Measurements from ENCODE around the gene CSRNP3. TPM values are rescaled to one million over a fixed set of nuclear protein-coding genes. Genes with fewer than 3 reads are reported as not detected.

The CSRNP3 gene
- total RNA-seq, 6 donors from 2014 or later, result 0.46 to 4.1 (median 1.5) TPM

DNA sequence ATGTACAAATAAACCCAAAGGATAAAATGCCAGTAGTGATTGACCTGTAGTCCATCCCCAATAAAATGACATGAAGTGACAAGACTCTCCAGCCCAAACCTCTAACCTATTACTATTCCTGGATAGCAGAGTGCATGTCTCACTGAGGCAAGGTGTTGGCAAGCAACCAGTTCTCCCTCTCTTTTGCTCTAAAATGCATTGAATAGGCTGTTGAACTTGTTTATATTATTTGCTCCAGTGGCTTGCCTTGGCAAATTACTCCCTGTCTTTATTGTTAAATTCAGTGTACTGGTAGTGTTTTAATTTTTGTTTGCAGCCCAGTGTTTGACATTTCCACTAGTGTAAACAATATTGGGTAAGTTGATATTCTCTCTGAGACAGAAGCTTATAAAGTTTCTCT lies 70.5 kb downstream of the CSRNP3 start:
- TF ChIP-seq POLR2A (IDR thresholded peaks at IDR 0.05), result no peak
- TF ChIP-seq, protein P1, sequence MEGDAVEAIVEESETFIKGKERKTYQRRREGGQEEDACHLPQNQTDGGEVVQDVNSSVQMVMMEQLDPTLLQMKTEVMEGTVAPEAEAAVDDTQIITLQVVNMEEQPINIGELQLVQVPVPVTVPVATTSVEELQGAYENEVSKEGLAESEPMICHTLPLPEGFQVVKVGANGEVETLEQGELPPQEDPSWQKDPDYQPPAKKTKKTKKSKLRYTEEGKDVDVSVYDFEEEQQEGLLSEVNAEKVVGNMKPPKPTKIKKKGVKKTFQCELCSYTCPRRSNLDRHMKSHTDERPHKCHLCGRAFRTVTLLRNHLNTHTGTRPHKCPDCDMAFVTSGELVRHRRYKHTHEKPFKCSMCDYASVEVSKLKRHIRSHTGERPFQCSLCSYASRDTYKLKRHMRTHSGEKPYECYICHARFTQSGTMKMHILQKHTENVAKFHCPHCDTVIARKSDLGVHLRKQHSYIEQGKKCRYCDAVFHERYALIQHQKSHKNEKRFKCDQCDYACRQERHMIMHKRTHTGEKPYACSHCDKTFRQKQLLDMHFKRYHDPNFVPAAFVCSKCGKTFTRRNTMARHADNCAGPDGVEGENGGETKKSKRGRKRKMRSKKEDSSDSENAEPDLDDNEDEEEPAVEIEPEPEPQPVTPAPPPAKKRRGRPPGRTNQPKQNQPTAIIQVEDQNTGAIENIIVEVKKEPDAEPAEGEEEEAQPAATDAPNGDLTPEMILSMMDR (IDR thresholded peaks at IDR 0.05), result no peak
- TF ChIP-seq EP300 (IDR thresholded peaks at IDR 0.05), result no peak
- no peak for TF ChIP-seq POLR2AphosphoS5 (IDR thresholded peaks at IDR 0.05)
- ATAC-seq (ENCODE audit: low FRiP score in 2 of 2), result no peak
- H3K9me3 ChIP-seq, result no peaks in the 10 kb centered on the region
- no peaks in the 10 kb centered on the region for H3K27me3 ChIP-seq
- no peak overlapping the region for H3K27ac ChIP-seq
- DNase-seq, result no peak
- no peak overlapping the region for H3K4me3 ChIP-seq
- H3K4me1 ChIP-seq, result no peaks in the 10 kb centered on the region
- no peaks in the 10 kb centered on the region for H3K36me3 ChIP-seq

DNA sequence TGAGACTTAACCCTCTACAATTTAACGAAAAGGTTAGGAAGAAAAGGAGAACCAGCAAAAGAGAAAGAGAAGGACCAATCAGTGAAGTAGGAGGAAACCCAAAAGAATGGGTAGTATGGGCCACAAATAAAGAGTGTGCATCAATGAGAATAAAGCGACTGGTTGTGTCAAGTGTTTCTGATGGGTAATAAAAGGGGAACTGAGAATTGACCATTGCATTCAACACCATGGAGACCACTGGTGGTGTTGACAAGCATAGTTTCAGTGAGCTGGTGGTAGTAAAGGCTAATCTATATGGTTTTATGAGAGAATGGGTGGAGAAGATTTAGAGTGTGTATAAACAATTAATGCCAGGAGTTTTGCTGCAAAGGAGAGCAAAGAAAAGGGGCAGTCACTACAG lies 75.4 kb downstream of the CSRNP3 start:
- WGBS, 2 donors, result 89 to 97% methylated on average over 2 of the region's 2 CpGs
- ATAC-seq (ENCODE audit: low FRiP score in 2 of 2), result no peak
- Histone ChIP-seq H3K27ac (no peak overlapping the region), H3K4me3 (no peak overlapping the region), H3K27me3 (no peaks in the 10 kb centered on the region), H3K4me1 (no peaks in the 10 kb centered on the region), H3K9me3 (no peaks in the 10 kb centered on the region), H3K36me3 (no peaks in the 10 kb centered on the region)
- TF ChIP-seq POLR2AphosphoS5 (IDR thresholded peaks at IDR 0.05), result no peak
- no peak for TF ChIP-seq POLR2A (IDR thresholded peaks at IDR 0.05)
- TF ChIP-seq, protein P1 (IDR thresholded peaks at IDR 0.05), result no peak
- TF ChIP-seq EP300 (IDR thresholded peaks at IDR 0.05), result no peak
- DNase-seq, result no peak

DNA sequence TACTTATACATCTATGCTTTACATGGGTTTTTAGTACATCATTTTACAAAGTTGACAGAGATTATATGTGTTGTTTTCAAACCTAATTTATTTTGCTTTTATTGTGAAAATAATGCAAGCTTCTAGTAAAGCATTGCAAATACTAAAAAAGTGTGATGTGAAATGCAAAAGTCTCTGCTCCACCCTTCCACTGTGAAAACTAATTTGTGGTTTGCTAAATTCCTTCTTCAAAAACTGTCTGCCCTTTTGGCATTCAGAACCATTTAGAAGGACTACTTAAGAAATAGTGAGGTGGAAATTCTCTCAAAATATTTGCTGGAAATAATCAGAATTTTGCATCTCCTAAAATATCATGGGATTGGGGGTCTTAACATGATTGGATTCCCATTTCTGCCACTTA lies 78.4 kb downstream of the CSRNP3 start:
- H3K4me1 ChIP-seq, result no peaks in the 10 kb centered on the region
- H3K36me3 ChIP-seq, result no peaks in the 10 kb centered on the region
- no peak overlapping the region for H3K4me3 ChIP-seq
- no peaks in the 10 kb centered on the region for H3K9me3 ChIP-seq
- no peak overlapping the region for H3K27ac ChIP-seq
- no peaks in the 10 kb centered on the region for H3K27me3 ChIP-seq
- no peak for TF ChIP-seq POLR2A (IDR thresholded peaks at IDR 0.05)
- TF ChIP-seq, protein P1 (IDR thresholded peaks at IDR 0.05), result no peak
- TF ChIP-seq POLR2AphosphoS5 (IDR thresholded peaks at IDR 0.05), result no peak
- TF ChIP-seq EP300 (IDR thresholded peaks at IDR 0.05), result no peak
- no peak for ATAC-seq (ENCODE audit: low FRiP score in 2 of 2)
- no peak for DNase-seq

DNA sequence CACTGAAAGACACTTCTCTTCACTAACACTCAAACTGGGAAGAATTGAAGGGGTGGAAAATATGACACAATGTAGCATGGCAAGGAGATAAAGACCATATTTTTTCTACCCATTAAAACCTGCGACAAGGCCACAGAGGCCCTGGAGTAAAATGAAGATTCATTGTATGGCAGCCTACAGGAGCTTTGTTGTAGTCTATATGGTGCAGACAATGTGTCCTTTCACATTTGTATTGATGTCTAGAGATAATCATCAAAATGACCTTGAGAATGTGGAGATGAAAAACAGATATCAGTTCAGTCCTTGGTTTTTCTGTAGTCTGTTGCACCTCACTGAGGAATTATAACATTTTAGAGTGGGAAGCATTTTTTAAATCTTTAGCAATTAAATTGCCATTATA lies 80.1 kb downstream of the CSRNP3 start:
- 89 to 95% methylated on average over 1 of the region's 1 CpG for WGBS, 2 donors
- DNase-seq (no peak), ATAC-seq (ENCODE audit: low FRiP score in 2 of 2) (no peak)
- H3K9me3 ChIP-seq, result no peaks in the 10 kb centered on the region
- H3K27me3 ChIP-seq, result no peaks in the 10 kb centered on the region
- H3K27ac ChIP-seq, result no peak overlapping the region
- TF ChIP-seq POLR2A (IDR thresholded peaks at IDR 0.05), result no peak
- TF ChIP-seq, protein P1 (IDR thresholded peaks at IDR 0.05), result no peak
- H3K4me3 ChIP-seq, result no peak overlapping the region
- no peaks in the 10 kb centered on the region for H3K36me3 ChIP-seq
- H3K4me1 ChIP-seq, result no peaks in the 10 kb centered on the region

DNA sequence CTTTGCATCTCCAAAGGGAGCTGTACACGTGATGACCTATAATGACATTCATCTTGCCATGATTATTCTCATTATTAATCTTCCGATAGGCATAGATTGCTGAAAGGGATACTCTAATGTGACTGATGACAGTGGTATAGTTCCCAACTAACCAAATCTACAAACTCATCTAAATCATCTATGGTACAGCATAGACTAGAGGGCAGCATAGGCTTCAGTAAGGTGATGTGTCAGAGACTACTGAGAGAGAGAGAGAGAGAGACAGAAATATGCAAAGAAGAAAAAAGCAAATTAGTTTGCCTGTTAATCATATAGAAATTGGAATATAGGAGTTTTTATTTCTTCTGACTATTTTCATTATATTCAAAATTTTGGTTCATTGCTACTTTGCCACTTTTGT lies 89.3 kb downstream of the CSRNP3 start:
- H3K36me3 ChIP-seq, result no peaks in the 10 kb centered on the region
- no peaks in the 10 kb centered on the region for H3K4me1 ChIP-seq
- no peak overlapping the region for H3K27ac ChIP-seq
- no peak overlapping the region for H3K4me3 ChIP-seq
- no peaks in the 10 kb centered on the region for H3K27me3 ChIP-seq
- TF ChIP-seq POLR2AphosphoS5 (IDR thresholded peaks at IDR 0.05) (no peak), POLR2A (IDR thresholded peaks at IDR 0.05) (no peak), EP300 (IDR thresholded peaks at IDR 0.05) (no peak)
- TF ChIP-seq, protein P1 (IDR thresholded peaks at IDR 0.05), result no peak
- no peak for DNase-seq
- 83 to 91% methylated on average over 2 of the region's 2 CpGs for WGBS, 2 donors
- H3K9me3 ChIP-seq, result no peaks in the 10 kb centered on the region
- no peak for ATAC-seq (ENCODE audit: low FRiP score in 2 of 2)

All from upper lobe of left lung (tissue), 6 donors.